GM18909 (cell line): ENCODE measurements around the gene POLR2J2.
"Not testable (repeated sequence)": the region's sequence is repeated elsewhere in the genome, so short reads cannot be mapped to it uniquely, and the experiment has no call there.

Experiments
- ATAC-seq: cut with Tn5 transposase; IDR thresholded peaks from one replicate; pipeline ENCODE4 v1.9.1; 2021; ENCODE audit warnings: mild to moderate bottlenecking; ENCODE audit not compliant: unreplicated experiment, poor library complexity

The POLR2J2 gene

DNA sequence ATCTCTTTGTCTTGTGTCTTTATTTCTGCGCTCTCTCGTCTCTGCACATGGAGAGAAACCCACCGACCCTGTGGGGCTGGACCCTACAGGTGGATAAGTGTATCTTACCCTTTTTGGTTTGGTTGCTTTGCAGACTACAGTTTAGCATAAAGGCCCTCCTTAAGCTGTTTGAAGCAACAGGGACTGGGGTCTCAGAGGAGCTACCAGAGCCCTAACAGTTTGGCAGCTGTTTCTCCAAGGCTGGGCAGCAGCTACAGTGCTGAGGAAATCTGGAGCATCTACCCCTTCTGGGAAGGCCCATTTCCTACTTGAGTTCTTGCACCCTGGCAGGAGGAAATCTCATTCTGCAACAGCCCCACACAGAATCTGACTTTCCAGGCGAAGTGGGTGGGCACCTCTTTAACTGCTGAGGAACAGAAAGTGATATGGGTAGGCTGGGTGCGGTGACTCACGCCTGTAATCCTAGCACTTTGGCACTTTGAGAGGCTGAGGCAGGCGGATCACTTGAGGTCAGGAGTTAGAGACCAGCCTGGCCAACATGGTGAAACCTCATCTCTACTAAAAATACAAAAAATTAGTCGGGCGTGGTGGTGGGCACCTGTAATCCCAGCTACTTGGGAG is 2.1 kb upstream of the POLR2J2 start:
- ATAC-seq = not testable (repeated sequence)

DNA sequence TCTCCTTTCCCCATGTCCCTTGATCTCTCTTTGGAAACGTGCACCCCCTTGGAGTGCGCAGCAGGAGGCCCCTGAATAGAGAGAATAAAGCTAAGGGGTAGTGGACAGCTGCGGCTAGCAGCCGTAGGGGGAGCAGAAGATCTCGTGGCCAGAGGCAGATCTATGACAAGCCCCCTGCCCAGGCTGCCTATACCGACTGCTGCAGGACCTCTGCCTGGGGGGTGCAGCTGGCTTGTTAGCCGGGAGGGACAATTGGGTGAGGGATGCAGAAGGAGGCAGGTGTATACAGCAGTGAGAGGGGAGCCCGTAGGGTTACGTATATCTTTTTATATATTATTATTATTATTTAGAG is 469 bp upstream of the POLR2J2 start:
- ATAC-seq = peak; percentile 36

DNA sequence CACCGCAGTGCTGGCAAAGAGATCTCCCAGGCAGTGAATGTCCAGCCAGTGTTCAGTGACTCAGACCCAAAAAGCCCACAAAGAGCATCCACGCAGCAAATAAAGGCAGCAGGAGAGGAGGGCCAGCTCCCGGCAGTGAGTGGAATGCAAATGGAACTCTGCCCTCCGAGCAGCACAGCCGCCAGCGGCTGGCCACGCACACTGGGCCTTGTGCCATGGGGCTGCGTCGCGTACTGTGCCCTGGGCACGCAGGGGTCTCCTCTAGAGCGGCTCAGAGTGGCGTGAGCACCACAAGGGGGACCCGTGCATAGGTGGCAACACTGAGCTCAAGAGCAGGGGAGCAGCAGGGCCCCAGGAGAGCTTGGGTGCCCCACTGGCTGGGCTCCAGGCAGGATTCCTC is 3.9 kb downstream of the POLR2J2 start:
- ATAC-seq = not testable (repeated sequence)

DNA sequence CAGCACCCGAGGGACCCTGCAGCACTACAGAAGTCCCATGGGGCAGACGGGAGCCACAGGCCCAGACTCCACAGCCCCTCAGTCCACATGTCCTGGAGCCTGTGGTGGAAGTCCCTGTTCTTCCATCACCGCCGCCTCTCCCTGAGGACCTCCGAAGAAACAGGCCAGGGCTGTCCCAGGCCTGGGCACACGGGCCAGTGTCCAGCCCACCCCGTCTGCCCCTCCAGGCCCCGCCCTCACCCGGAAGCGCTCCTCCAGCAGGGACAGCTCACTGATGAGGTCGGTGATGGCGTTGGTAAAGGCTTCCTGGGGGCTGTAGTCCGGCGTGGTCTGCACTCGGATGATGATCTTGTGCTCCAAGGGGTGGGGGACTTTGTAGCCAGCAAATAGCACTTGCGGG is 4.6 kb downstream of the POLR2J2 start:
- ATAC-seq = not testable (repeated sequence)

DNA sequence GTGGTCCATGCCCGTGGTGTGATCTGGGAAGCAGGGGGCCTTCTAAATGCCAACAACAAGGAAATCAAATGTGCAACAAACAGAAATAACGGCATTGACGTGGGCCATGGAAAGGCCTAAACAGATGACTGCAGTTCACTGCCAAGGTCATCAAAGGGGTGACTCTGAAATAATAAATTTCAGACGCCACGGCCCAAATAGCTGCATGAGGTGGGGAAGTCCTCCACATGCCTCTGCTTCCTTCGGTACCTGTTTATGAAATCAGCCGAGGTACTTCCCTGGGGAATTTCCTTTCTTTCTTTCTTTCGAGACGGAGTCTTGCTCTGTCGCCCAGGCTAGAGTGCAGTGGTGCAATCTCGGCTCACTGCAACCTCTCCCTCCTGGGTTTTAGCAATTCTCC is 6.7 kb downstream of the POLR2J2 start:
- not testable (repeated sequence) for ATAC-seq

DNA sequence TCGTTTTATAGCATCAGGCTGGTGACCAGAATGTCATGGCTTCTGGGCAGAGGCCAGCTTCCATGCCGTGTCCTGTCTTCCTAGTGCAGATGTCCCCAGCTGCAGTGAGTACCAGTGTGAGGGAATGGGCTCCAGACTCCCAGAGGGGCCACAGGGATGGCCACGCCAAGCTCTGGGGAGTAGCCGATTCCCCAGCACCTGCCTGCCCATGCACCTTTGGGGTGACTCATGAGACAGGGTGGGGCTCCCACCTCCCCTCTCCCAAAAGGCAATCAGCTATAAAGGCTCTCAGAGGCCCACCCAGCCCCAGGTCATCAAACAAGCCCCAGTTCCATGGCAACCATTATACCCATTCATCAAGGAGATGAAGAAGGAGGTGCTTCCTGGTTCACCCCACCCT is 21.5 kb downstream of the POLR2J2 start, which contains the start of gene SPDYE2B:
TSS of gene SPDYE2B (plus strand) at position 396 of the 400 bp plus-strand sequence. CDS start 2,030 bp downstream, outside the sequence.
- not testable (repeated sequence) for ATAC-seq

DNA sequence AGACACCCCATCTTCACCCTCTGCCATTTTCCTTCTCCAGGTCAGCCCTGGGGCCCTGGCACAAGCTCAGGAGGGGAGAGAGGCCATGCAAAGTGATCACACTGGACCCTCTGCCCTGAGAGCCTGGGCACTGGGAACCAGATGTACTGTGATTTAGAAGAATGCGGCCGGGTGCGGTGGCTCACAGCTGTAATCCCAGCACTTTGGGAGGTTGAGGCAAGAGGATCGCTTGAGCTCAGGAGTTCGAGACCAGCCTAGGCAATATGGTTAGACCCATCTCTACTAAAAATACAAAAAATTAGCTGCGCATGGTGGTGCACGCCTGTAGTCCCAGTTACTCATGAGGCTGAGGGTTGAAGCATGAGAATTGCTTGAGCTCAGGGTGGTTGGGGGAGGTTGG is 23.6 kb downstream of the POLR2J2 start:
- ATAC-seq = not testable (repeated sequence)

DNA sequence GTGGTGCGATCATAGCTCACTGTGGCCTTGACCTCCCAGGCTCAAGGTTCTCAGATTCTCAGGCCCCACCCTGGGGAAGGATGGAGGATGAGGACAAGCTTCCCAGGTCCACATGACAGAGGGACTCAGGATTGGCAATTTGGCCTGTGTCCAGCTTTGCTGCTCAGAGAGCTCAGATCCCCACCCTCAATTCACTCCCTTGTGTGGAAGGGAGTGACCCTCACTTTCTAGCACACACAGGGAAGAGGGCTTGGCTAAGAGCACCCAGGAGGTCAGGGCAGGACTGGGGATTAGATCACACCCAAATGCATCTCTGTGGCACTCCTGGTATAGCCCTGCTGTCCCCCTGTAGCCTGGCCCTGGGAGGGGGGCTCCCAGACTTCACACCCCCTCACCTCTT is 28.1 kb downstream of the POLR2J2 start:
- not testable (repeated sequence) for ATAC-seq

DNA sequence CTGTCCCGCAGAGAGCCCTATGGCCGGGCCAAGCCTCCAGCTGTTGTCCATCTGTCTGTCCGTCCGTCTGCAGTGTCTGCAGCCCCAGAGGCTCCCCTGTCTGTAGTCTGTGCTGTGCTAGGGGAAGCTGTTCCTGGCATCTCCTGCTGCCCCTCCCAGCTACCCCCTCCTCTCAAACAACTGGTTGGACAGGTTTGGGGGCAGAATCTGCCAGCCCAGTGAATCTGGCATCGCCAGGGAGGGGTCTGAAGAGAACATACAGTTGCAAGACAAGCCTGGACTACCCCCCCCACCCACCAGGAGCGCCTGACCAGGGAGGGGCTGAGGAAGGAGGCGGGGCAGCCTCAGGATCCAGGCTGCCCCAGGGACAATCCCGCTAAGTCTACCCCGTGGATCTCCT is 28.8 kb downstream of the POLR2J2 start, which contains the start of gene UPK3BL1:
TSS of gene UPK3BL1 (minus strand) at position 101 of the 400 bp plus-strand sequence. CDS start at position 51, 50 bp downstream.
- ATAC-seq = not testable (repeated sequence)

DNA sequence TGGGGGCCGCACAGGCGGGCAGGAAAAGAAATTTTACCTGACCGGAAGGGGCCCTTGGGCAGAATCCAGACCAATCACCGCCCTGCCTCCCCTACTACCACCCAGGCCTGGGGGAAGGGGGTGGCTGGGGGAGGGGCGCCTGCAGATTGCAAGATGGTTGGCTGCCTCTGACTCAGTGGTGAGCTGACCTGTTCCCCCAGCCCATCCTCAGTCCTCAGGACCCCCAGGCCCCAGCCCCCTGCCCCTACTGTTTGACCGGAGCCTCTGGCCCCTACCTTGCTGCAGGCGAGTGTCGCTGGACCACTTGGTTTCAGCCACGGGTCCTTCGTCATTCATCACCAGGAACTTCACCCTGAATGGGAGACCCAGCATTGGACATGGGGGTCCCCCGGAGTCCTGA is 32.6 kb downstream of the POLR2J2 start:
- ATAC-seq = not testable (repeated sequence)

DNA sequence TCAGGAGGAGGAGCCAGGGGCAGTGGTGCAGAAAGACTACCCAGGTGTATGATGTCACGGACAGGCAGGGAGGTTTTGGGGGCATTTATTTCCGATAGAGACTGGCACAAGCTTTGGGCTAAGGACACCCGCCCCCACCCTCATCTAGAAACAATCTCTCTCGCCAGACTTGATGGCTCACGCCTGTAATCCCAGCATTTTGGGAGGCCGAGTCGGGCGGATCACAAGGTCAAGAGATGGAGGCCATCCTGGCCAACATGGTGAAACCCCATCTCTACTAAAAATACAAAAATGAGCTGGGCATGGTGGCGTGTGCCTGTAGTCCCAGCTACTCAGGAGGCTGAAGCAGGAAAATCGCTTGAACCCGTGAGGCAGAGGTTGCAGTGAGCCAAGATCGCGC is 34.5 kb downstream of the POLR2J2 start:
- ATAC-seq = not testable (repeated sequence)

DNA sequence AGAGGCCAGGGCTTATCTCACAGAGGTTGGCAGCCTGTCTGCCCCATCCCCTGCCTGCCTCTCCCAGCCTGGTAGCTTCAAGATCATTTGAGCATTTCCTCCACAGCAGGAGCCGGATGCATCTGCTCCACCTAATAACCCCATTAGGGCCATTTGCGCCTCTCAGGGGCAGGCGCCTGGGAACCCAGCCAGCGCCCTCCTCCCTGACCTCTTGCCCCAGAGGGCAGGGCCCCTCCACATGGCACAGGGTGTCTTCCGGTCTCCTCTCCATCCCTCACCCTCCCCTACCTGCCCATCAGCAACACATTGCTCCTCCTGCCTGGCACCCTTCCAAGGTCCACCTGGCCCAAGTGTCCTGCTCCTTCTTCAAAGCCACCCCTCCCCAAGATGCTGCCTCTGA is 36.1 kb downstream of the POLR2J2 start:
- not testable (repeated sequence) for ATAC-seq

DNA sequence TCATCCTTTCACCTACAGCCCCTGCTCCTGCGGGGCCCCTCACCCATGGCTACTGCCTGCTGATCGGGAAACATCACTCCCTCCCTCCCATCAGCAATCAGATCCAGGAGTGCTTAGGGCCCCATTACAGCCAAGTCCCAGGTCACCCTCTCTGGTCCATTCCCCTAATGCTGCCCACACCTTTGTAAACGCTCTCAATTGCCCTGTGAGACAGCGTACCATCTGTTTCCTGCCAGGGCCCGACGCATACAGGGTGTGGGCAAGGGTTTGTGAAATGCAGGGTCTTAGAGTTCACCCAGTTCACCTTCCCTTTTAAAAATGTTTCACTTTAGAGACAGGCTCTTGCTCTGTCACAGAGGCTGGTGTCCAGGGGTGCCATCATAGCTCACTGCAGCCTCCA is 37.2 kb downstream of the POLR2J2 start:
- not testable (repeated sequence) for ATAC-seq

DNA sequence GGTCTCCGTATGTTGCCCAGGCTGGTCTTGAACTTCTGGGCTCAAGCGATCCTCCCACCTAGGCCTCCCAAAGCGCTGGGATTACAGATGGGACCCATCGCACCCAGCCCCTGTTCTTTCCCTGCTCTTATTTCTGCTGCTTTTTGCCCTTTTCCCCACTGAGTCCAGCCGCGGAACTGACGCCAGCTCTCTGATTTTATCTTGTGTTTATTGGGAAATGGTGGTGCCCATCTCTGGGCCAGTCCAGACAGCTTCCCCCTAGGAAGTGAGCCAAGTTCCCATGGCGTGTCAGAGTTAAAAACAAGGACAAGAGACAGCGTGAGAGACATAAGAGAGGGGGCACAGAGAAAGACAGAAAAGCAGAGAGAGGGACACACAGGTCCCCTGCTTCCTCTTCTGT is 40.8 kb downstream of the POLR2J2 start:
- not testable (repeated sequence) for ATAC-seq

DNA sequence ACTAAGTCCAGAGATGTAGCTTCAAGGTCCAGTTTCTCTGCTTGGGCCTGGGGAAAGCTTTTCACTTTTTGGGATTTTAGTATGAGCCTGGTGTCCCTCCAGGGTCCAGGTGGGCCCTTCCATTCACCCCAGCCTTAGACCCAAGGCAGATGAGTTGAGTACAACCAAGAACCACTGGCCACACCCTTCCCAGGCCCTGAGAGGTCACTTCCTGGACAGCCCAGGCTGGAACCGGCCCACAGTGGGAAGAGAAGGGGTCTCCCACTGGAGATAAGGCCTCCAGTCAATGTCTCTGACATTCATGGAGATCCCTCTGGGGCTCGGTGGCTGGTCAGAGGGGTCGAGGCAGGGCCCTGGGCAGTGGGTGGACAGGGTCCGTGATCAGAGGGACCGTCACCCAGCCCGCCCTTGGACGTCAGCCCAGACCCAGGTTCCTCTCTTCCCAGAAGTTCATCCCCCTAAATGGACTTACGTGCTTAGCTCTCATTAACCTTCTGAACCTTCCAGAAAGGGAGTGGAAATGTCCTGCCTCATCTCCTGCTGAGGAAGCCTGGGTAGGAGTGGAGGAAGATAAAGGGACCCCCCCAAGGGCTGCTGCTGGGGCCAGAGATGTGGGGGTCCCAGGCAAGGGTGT is 44.1 kb downstream of the POLR2J2 start:
- ATAC-seq = not testable (repeated sequence)

DNA sequence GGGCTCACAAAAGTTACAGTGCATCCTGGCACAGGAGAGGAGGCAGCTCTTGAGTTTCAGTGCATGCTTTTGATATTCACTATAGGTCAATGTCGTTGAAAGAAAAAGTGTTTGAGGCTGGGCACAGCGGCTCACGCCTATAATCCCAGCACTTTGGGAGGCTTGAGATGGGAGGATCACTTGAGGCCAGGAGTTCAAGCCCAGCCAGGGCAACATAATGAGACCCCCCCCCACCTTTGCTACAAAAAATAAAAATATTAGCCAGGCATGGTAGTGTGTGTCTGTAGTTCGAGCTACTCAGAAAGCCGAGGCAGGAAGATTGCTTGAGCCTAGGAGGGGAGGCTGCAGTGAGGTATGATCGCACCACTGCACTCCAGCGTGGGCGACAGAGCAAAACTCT is 53.3 kb downstream of the POLR2J2 start:
- ATAC-seq = not testable (repeated sequence)

DNA sequence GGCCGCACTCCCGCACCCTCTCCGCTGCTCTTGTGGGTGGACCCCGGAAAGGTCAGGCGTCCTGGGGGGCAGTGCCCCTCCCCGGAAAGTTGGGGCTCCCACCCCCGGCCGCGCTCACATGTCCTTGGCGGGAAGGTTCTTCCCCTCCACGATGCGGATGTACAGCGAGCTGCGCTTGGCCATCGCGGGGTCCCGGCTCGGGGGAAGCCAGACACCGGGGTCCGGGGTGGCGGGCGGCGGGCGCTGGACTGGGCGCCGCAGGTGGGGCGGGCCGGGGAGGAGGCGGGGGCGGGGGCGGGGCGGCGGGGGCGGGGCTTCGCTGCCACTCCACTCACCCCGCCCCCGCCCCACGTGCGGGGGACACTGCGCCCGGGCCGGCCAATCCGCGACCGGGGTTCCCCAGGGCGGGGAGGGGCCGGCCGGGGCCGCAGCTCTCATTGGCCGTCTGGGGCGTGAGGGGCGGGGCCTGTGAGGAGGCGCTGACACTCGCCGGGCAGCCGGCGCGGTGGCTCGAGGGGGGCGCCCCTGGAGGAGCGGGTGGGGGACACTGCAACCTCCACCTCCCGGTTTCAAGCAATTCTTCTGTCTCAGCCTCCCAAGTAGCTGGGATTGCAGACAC is 54.8 kb downstream of the POLR2J2 start, which contains the start of gene RASA4:
TSS of gene RASA4 (minus strand) at position 250 of the 619 bp plus-strand sequence. CDS start at position 183, 67 bp downstream.
- peak; percentile 65 for ATAC-seq
